ENCODE data around the gene ATXN10. TPM values are rescaled to one million over a fixed set of nuclear protein-coding genes. Genes with fewer than 3 reads are reported as not detected.

Gene ATXN10
- total RNA-seq, 2 experiments from 2014 or later: 87.1 to 101 TPM

DNA sequence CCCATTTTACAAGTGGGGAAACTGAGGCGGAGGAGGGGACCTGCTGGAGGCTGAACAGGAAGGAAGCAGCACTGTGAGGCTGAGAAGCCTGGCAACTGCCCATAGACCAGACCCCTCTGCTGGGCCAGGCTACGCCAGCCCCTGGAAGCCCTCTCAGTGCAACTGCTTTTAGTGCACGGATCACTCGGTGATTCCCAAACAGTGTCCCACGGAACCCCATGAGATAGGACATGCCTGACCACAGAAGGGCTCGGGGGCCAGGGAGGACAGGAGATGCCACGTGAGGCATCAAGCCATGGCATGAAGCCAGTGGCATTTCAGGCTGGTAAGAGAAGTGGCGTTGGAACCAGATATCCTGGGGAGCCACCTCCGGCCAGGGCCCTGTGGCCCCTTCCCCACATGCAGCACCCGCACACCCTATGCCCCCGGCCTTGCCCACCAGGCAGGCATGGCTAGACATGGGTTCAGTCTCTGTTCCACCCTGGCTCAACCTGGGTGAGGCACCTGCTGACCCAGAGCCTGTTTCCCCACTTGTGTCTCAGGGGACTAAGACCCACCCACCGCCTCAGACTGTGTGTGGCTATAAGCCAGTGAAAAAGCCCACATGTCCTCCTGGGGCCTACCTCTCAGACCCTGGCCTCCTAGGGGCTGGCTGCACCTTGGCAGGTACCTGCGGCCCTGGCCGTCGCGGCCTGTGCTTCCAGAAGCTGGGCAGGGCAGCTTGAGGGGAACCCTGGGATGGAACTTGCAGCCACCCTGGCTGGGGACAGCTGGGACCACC is 221.2 kb downstream of the ATXN10 start:
- Mint-ChIP-seq H3K36me3 (ENCODE audit: low read depth) (no peaks in the 10 kb centered on the region), H3K4me3 (no peak overlapping the region), H3K4me1 (no peaks in the 10 kb centered on the region), H3K9me3 (ENCODE audit: low read depth) (no peaks in the 10 kb centered on the region), H3K27ac (no peak overlapping the region), H3K27me3 (peaks cover 12% of the 10 kb centered on the region)
- ATAC-seq: no peak
- POLR2A ChIA-PET: no interaction called here
- DNase-seq: no peak
- CTCF ChIA-PET: no interaction called here
- intact Hi-C loops (cut with DNase I, micrococcal nuclease): no loop called here

DNA sequence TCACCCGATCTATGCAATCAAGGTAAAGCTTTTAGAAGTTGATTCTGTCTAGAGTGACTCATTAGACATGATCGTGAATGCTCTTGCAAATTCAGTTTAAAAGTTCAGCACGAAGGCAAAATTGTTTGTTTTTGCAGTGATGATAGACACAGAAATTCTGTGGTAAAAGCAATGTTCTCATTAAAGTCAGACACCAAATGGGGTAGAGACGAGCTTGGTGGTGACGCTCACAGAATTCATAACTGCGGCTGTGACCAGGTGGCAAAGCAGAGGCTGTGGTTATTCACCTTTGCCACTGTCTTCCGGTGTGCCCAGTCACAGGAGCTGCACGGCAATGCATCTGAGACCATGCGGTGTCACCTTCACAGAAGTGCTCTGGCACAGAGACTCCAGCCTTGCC is 221.9 kb downstream of the ATXN10 start:
- Mint-ChIP-seq H3K27me3 (peaks cover 9% of the 10 kb centered on the region), H3K4me3 (no peak overlapping the region), H3K4me1 (no peaks in the 10 kb centered on the region), H3K36me3 (ENCODE audit: low read depth) (no peaks in the 10 kb centered on the region), H3K27ac (no peak overlapping the region), H3K9me3 (ENCODE audit: low read depth) (no peaks in the 10 kb centered on the region)
- intact Hi-C loops (cut with DNase I, micrococcal nuclease): no loop called here
- POLR2A ChIA-PET: no interaction called here
- DNase-seq (no peak), ATAC-seq (no peak)
- CTCF ChIA-PET: interaction anchor here (1.4 kb wide), 1 partner anchor 30 kb away, joined by 4 read pairs; no protein-coding TSS in a partner anchor

Small RNA genes within 50 kb of the gene (microRNA-seq; reads per million reads assigned to microRNA genes)
- gene MIR4762 (ENCODE audit: borderline replicate concordance): 1.1 reads per million

Other genes starting within 250 kb of the ATXN10 start
- gene FBLN1, start 169.0 kb upstream of the ATXN10 start, total RNA-seq: not detected

All from activated CD4-positive, alpha-beta T cell treated with anti-CD3 and anti-CD28 coated beads for 36 hours (primary cell).